Measurements from ENCODE around the gene BRINP2. TPM values are rescaled to one million over a fixed set of nuclear protein-coding genes. Genes with fewer than 3 reads are reported as not detected.

BRINP2 gene, protein sequence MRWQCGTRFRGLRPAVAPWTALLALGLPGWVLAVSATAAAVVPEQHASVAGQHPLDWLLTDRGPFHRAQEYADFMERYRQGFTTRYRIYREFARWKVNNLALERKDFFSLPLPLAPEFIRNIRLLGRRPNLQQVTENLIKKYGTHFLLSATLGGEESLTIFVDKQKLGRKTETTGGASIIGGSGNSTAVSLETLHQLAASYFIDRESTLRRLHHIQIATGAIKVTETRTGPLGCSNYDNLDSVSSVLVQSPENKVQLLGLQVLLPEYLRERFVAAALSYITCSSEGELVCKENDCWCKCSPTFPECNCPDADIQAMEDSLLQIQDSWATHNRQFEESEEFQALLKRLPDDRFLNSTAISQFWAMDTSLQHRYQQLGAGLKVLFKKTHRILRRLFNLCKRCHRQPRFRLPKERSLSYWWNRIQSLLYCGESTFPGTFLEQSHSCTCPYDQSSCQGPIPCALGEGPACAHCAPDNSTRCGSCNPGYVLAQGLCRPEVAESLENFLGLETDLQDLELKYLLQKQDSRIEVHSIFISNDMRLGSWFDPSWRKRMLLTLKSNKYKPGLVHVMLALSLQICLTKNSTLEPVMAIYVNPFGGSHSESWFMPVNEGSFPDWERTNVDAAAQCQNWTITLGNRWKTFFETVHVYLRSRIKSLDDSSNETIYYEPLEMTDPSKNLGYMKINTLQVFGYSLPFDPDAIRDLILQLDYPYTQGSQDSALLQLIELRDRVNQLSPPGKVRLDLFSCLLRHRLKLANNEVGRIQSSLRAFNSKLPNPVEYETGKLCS
- total RNA-seq, result 1 to 10 TPM in 1 of 4 donors, under 1 TPM in 3; 0.16 to 2.4 (median 0.40) TPM

DNA sequence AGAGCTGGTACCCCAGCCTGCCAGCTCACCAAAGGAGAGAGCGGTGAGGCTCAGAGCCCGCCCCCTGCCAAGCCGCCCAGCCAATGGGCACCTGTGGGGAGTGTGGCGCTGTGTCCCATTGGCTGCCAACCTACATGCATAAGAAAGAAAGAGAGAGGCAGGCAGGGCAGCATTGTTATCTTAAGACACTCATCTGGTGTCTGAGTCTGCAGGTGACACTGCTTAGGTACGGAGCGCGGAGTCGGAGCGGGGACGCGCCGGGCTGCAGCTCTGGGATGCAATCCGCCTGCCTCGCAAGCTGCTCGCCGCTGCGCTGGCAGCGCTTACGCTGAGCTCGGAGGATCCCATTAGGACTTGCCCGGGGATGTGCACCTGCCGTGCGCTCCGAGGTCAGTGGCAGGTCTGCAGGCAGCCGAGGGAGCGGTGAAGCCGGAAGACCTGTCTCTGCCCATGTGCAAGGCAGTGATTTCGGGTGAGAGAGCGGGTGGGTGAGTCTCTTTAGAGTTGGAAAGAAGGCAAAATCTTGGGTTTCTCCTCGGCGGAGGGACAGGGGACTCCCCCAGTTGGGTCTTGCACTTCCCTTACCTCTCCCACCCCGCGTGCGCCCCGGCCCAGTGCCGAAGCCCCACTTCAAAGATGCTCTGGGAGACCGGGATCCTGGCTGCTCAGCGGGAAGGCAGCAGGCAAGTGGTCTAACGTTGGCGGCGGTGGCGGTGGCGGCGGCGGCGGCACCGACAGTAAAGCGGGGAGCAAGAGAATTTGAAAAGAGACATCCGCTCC lies at the start of gene BRINP2:
Gene BRINP2, plus strand, starts transcription at position 203 of the 780 bp plus-strand sequence. CDS start 58,919 bp downstream, outside the sequence.
- TF ChIP-seq, protein P1, sequence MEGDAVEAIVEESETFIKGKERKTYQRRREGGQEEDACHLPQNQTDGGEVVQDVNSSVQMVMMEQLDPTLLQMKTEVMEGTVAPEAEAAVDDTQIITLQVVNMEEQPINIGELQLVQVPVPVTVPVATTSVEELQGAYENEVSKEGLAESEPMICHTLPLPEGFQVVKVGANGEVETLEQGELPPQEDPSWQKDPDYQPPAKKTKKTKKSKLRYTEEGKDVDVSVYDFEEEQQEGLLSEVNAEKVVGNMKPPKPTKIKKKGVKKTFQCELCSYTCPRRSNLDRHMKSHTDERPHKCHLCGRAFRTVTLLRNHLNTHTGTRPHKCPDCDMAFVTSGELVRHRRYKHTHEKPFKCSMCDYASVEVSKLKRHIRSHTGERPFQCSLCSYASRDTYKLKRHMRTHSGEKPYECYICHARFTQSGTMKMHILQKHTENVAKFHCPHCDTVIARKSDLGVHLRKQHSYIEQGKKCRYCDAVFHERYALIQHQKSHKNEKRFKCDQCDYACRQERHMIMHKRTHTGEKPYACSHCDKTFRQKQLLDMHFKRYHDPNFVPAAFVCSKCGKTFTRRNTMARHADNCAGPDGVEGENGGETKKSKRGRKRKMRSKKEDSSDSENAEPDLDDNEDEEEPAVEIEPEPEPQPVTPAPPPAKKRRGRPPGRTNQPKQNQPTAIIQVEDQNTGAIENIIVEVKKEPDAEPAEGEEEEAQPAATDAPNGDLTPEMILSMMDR (IDR thresholded peaks at IDR 0.05), result no peak
- DNase-seq (ENCODE audit: low spot score) (peak; percentile 33), ATAC-seq (ENCODE audit: low FRiP score) (peak; percentile 94)

DNA sequence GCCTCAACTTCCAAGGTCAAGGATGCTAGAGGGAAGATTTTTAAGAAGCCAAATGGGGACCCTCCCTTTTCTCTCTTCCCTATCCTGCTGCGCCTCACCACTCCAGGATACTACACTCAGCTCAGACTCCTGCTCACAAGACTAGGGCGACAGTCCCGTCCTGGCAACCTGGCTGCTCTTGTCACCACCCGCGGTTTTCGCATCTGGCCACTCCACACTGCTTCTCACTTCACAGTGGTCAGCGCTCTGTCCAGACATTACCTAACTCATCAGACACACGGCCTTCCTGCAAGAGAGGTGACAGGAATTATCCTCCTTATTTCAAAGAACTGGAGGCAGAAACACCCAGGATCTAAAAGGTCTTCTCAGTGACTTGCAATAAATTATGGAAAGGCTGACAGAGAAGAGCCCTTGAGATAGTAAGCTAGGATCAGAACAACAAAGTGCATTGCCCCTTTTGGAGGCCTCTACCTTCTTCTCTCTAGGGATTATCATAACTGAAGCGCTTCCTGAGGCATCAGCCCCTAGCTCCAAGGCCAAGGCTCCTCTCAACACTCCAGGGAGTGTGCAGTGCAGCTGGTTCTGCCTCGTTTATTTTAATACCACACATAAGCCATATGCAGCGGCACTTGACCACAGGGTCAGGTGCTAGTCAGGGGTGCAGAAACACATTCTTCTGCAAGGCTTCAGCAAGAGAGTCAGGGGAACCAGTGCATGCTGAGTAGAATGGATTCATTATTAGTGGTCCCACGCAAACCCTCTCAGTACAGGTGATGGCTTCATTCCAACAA lies 48.1 kb upstream of the BRINP2 start:
- DNase-seq (ENCODE audit: low spot score), result no peak
- TF ChIP-seq, protein P1 (IDR thresholded peaks at IDR 0.05), result no peak
- ATAC-seq (ENCODE audit: low FRiP score), result no peak

DNA sequence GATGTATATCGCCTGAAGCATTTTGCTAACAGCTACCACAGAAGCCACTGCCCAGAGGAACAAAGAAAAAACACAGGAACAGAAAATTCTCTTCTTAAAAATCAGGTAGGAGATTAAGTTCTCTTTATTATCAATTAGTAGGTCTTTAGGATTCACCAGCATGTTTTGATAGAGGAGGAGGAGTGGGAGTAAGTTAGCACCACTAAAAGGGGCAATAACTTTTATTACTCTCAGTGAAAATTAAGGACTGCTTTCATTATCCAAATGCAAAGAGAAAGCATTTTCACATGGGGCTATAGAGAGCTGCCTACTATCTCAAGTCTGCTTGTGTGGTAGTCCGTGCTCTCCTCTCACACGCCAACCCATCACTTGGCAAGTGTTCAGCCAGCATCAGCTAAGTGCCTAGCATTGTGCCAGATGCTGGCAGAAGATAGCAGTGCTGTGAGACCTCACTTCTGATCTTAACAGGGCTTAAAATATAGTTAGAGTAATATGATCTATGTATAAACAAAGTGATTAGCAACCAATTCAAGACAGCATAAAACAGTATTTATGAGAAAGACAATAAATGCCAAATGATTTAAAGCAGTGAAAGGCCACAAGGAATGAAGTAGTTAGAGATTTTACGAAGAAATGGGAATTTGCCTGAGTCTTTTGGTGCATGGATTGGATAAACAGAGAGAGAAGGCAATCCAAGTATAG lies 46.0 kb upstream of the BRINP2 start:
- ATAC-seq (ENCODE audit: low FRiP score), result no peak
- no peak for DNase-seq (ENCODE audit: low spot score)
- TF ChIP-seq, protein P1 (IDR thresholded peaks at IDR 0.05), result no peak

DNA sequence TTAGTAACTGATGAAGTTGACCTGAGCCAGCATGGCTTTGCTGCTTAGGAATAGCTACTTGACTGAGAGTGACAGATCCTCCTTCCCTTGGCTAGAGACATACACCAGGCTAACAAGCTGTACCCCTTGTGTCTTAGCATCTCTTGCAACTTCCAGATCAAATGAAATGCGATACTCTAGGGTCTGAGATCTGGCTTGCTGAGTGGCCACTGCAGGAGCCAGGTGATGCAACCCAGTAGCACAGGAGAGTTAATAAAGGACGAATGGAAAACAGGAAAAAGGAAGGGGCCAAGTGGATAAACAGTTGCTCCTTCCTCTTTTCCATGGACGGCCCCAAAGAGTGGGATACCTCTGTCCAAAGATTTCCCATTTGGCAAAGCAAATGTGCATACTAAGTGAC lies 44.5 kb upstream of the BRINP2 start:
- no peak for ATAC-seq (ENCODE audit: low FRiP score)
- TF ChIP-seq, protein P1 (IDR thresholded peaks at IDR 0.05), result no peak
- DNase-seq (ENCODE audit: low spot score), result no peak

DNA sequence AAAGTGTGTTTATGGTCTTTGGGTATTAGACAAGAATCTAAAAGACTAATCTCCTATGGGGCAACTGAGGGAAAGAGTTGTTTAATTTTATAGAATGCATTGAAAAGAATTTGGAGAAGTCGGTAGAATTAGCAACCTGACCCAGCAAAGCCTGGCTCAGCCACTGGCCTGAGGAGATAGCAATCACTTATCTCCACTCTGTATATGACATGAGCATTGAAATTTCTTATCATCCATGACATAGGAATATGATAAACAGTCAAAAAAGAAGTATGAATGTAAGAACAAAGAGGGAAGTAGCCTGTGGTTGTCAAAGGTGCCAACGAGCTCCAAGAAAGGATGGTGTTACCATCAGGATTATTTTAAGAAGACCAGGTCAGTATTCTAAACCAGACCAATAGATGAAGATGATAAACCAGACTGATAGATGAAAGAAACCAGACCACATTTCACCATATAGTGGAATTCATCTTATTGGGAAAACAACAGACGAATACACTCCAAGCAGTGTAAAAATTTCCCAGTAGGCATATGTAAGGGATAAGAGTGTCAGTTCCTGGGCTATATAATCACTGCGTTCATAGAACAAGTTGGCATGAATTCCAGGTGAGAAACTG lies 42.0 kb upstream of the BRINP2 start:
- TF ChIP-seq, protein P1 (IDR thresholded peaks at IDR 0.05), result no peak
- DNase-seq (ENCODE audit: low spot score), result no peak
- no peak for ATAC-seq (ENCODE audit: low FRiP score)

Data from omental fat pad (tissue), 4 donors.